WTC11 (cell line): ENCODE measurements around the gene UQCC2. TPM values are rescaled to one million over a fixed set of nuclear protein-coding genes. Genes with fewer than 3 reads are reported as not detected.

Experiments used
- ATAC-seq: fragments of 200-7000 bp; cut with Tn5 transposase; 2 replicates; pipeline ENCODE4 v1.10.0; 2021; ENCODE audit warnings: mild to moderate bottlenecking, moderate library complexity
- CTCF ChIA-PET: fragments of 300-600 bp; sonication (Branson Sonifier 250); formaldehyde crosslinking; loops from one replicate; lab custom pipeline; 2021; ENCODE audit warnings: antibody characterized with exemption; lab: Charles Lee
- POLR2A ChIA-PET: fragments of 350-600 bp; sonication (Branson Sonifier 250); formaldehyde crosslinking; loops from one replicate; lab custom pipeline; 2021; ENCODE audit warnings: antibody characterized with exemption; lab: Charles Lee
- DNase-seq: peaks from one replicate; pipeline ENCODE4 v3.0.0; 2021; ENCODE audit warnings: low spot score
- H3K27ac Mint-ChIP-seq: 2 replicates; pipeline ENCODE4 v1.8.0; 2021; ENCODE audit warnings: mixed read lengths
- H3K27me3 Mint-ChIP-seq: 2 replicates; pipeline ENCODE4 v1.8.0; 2021; ENCODE audit warnings: low read depth, mild to moderate bottlenecking, moderate library complexity, mixed read lengths
- H3K36me3 Mint-ChIP-seq: 2 replicates; pipeline ENCODE4 v1.8.0; 2021; ENCODE audit warnings: mixed read lengths
- H3K4me1 Mint-ChIP-seq: 2 replicates; pipeline ENCODE4 v1.8.0; 2022; ENCODE audit warnings: mixed read lengths
- H3K4me3 Mint-ChIP-seq: 2 replicates; pipeline ENCODE4 v1.8.0; 2021; ENCODE audit warnings: mild to moderate bottlenecking, moderate library complexity, mixed read lengths
- H3K9me3 Mint-ChIP-seq: 2 replicates; pipeline ENCODE4 v1.8.0; 2021; ENCODE audit warnings: mixed read lengths
- ATF2 ChIP-seq: sonication (generic); formaldehyde crosslinking; IDR thresholded peaks from 2 replicates; pipeline ENCODE4 v1.8.1; 2022; ENCODE audit warnings: low read depth, missing genetic modification reagents, borderline replicate concordance
- ATF3 ChIP-seq: sonication (generic); formaldehyde crosslinking; conservative IDR thresholded peaks from 2 replicates; pipeline ENCODE4 v1.8.1; 2022; ENCODE audit warnings: mild to moderate bottlenecking, missing genetic modification reagents
- ATF6 ChIP-seq: sonication (generic); formaldehyde crosslinking; IDR thresholded peaks from 2 replicates; pipeline ENCODE4 v1.8.1; 2023; ENCODE audit warnings: mild to moderate bottlenecking, missing genetic modification reagents
- E2F1 ChIP-seq: sonication (generic); formaldehyde crosslinking; IDR thresholded peaks from 2 replicates; pipeline ENCODE4 v1.8.0; 2022; ENCODE audit warnings: mild to moderate bottlenecking, missing genetic modification reagents
- FOXK1 ChIP-seq: sonication (generic); formaldehyde crosslinking; IDR thresholded peaks from 2 replicates; pipeline ENCODE4 v1.8.0; 2022; ENCODE audit warnings: mild to moderate bottlenecking, moderate library complexity, missing genetic modification reagents
- GABPB1 ChIP-seq: sonication (generic); formaldehyde crosslinking; IDR thresholded peaks from 2 replicates; pipeline ENCODE4 v1.8.1; 2023; ENCODE audit warnings: mild to moderate bottlenecking, missing genetic modification reagents
- GTF2I ChIP-seq: fragments of 250-450 bp; sonication (Bioruptor Pico); conservative IDR thresholded peaks from 2 replicates; pipeline ENCODE4 v1.4.0; 2021; ENCODE audit warnings: mild to moderate bottlenecking
- MLX ChIP-seq: sonication (generic); formaldehyde crosslinking; IDR thresholded peaks from 2 replicates; pipeline ENCODE4 v1.8.1; 2023; ENCODE audit warnings: mild to moderate bottlenecking, missing genetic modification reagents, moderate library complexity
- OVOL2 ChIP-seq: fragments of 250-450 bp; sonication (Bioruptor Pico); IDR thresholded peaks from 2 replicates; pipeline ENCODE4 v1.9.0; 2021; ENCODE audit warnings: mild to moderate bottlenecking, borderline replicate concordance
- RORB ChIP-seq: fragments of 250-450 bp; sonication (Bioruptor Pico); IDR thresholded peaks from 2 replicates; pipeline ENCODE4 v1.9.0; 2021; ENCODE audit warnings: mild to moderate bottlenecking
- SMAD3 ChIP-seq: sonication (generic); formaldehyde crosslinking; IDR thresholded peaks from 2 replicates; pipeline ENCODE4 v1.8.0; 2022; ENCODE audit warnings: missing genetic modification reagents, mild to moderate bottlenecking, borderline replicate concordance
- SMAD4 ChIP-seq: sonication (generic); formaldehyde crosslinking; IDR thresholded peaks from 2 replicates; pipeline ENCODE4 v1.8.0; 2022; ENCODE audit warnings: mild to moderate bottlenecking, missing genetic modification reagents
- SOX15 ChIP-seq: fragments of 250-450 bp; sonication (Bioruptor Pico); IDR thresholded peaks from 2 replicates; pipeline ENCODE4 v1.9.0; 2021; ENCODE audit warnings: mild to moderate bottlenecking
- ZNF232 ChIP-seq: sonication (generic); formaldehyde crosslinking; IDR thresholded peaks from 2 replicates; pipeline ENCODE4 v1.8.0; 2022; ENCODE audit warnings: mild to moderate bottlenecking, missing genetic modification reagents
- ZNF425 ChIP-seq: fragments of 250-450 bp; sonication (Bioruptor Pico); conservative IDR thresholded peaks from 2 replicates; pipeline ENCODE4 v1.9.0; 2021; ENCODE audit warnings: mild to moderate bottlenecking
- ZNF671 ChIP-seq: fragments of 250-450 bp; sonication (Bioruptor Pico); IDR thresholded peaks from 2 replicates; pipeline ENCODE4 v1.8.0; 2021; ENCODE audit warnings: mild to moderate bottlenecking
- total RNA-seq: library from RNA; stranded (reverse); gene quantifications from 3 replicates; pipeline ENCODE4 v1.2.3, GENCODE V29; 2021
- TF ChIP-seq, protein P1 (sequence below): fragments of 250-450 bp; sonication (Bioruptor Pico); IDR thresholded peaks from 2 replicates; pipeline ENCODE4 v1.9.0; 2021; ENCODE audit warnings: mild to moderate bottlenecking, borderline replicate concordance
- TF ChIP-seq, protein P2 (sequence below): fragments of 250-450 bp; sonication (Bioruptor Pico); IDR thresholded peaks from 2 replicates; pipeline ENCODE4 v2.1.2; 2022; ENCODE audit warnings: mild to moderate bottlenecking, moderate library complexity
- TF ChIP-seq, protein P3 (sequence below): sonication (generic); formaldehyde crosslinking; IDR thresholded peaks from 2 replicates; pipeline ENCODE4 v1.8.0; 2023; ENCODE audit warnings: mild to moderate bottlenecking, missing genetic modification reagents
- TF ChIP-seq, protein P4 (sequence below): sonication (generic); formaldehyde crosslinking; IDR thresholded peaks from 2 replicates; pipeline ENCODE4 v1.8.1; 2022; ENCODE audit warnings: mild to moderate bottlenecking, moderate library complexity, missing genetic modification reagents

Gene UQCC2
- total RNA-seq, 1 experiment from 2014 or later: 65.8 TPM

DNA sequence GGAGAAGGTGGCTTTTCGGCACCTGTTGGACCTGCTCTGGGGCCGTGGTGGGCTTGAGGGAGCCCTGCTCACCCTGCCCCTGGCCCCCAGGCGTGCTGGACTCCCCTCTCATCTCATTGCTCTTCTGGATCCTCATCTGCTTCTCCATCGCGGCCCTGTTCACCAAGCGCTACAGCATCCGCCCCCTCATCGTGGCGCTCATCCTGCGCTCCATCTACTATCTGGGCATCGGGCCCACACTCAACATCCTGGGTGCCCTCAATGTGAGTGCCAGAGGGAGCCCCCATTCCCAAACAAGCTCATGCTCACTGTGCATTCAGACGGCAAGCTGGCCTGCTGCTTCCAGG, 22.4 kb downstream of the UQCC2 start:
- POLR2A ChIA-PET: no interaction called here
- Mint-ChIP-seq H3K4me1 (no peaks in the 10 kb centered on the region), H3K4me3 (no peak overlapping the region), H3K9me3 (no peaks in the 10 kb centered on the region), H3K27ac (no peak overlapping the region), H3K36me3 (peaks cover 57% of the 10 kb centered on the region), H3K27me3 (no peaks in the 10 kb centered on the region)
- ATAC-seq (no peak), DNase-seq (no peak)
- CTCF ChIA-PET: no interaction called here
- TF ChIP-seq SMAD3 (CRISPR knock-in tag) (no peak), E2F1 (CRISPR knock-in tag) (no peak), ZNF232 (CRISPR knock-in tag) (no peak), GABPB1 (no peak), SOX15 (CRISPR knock-in tag) (no peak), SMAD4 (CRISPR knock-in tag) (no peak), ZNF425 (no peak), ATF6 (no peak), ATF2 (CRISPR knock-in tag) (no peak), ATF3 (CRISPR knock-in tag) (no peak), GTF2I (CRISPR knock-in tag) (no peak), FOXK1 (CRISPR knock-in tag) (no peak), ZNF671 (CRISPR knock-in tag) (no peak), OVOL2 (CRISPR knock-in tag) (no peak), MLX (CRISPR knock-in tag) (no peak), RORB (CRISPR knock-in tag) (no peak)
- TF ChIP-seq, protein P1, sequence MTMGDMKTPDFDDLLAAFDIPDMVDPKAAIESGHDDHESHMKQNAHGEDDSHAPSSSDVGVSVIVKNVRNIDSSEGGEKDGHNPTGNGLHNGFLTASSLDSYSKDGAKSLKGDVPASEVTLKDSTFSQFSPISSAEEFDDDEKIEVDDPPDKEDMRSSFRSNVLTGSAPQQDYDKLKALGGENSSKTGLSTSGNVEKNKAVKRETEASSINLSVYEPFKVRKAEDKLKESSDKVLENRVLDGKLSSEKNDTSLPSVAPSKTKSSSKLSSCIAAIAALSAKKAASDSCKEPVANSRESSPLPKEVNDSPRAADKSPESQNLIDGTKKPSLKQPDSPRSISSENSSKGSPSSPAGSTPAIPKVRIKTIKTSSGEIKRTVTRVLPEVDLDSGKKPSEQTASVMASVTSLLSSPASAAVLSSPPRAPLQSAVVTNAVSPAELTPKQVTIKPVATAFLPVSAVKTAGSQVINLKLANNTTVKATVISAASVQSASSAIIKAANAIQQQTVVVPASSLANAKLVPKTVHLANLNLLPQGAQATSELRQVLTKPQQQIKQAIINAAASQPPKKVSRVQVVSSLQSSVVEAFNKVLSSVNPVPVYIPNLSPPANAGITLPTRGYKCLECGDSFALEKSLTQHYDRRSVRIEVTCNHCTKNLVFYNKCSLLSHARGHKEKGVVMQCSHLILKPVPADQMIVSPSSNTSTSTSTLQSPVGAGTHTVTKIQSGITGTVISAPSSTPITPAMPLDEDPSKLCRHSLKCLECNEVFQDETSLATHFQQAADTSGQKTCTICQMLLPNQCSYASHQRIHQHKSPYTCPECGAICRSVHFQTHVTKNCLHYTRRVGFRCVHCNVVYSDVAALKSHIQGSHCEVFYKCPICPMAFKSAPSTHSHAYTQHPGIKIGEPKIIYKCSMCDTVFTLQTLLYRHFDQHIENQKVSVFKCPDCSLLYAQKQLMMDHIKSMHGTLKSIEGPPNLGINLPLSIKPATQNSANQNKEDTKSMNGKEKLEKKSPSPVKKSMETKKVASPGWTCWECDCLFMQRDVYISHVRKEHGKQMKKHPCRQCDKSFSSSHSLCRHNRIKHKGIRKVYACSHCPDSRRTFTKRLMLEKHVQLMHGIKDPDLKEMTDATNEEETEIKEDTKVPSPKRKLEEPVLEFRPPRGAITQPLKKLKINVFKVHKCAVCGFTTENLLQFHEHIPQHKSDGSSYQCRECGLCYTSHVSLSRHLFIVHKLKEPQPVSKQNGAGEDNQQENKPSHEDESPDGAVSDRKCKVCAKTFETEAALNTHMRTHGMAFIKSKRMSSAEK (CRISPR knock-in tag): no peak
- TF ChIP-seq, protein P2, sequence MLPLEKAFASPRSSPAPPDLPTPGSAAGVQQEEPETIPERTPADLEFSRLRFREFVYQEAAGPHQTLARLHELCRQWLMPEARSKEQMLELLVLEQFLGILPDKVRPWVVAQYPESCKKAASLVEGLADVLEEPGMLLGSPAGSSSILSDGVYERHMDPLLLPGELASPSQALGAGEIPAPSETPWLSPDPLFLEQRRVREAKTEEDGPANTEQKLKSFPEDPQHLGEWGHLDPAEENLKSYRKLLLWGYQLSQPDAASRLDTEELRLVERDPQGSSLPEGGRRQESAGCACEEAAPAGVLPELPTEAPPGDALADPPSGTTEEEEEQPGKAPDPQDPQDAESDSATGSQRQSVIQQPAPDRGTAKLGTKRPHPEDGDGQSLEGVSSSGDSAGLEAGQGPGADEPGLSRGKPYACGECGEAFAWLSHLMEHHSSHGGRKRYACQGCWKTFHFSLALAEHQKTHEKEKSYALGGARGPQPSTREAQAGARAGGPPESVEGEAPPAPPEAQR (CRISPR knock-in tag): no peak
- TF ChIP-seq, protein P3, sequence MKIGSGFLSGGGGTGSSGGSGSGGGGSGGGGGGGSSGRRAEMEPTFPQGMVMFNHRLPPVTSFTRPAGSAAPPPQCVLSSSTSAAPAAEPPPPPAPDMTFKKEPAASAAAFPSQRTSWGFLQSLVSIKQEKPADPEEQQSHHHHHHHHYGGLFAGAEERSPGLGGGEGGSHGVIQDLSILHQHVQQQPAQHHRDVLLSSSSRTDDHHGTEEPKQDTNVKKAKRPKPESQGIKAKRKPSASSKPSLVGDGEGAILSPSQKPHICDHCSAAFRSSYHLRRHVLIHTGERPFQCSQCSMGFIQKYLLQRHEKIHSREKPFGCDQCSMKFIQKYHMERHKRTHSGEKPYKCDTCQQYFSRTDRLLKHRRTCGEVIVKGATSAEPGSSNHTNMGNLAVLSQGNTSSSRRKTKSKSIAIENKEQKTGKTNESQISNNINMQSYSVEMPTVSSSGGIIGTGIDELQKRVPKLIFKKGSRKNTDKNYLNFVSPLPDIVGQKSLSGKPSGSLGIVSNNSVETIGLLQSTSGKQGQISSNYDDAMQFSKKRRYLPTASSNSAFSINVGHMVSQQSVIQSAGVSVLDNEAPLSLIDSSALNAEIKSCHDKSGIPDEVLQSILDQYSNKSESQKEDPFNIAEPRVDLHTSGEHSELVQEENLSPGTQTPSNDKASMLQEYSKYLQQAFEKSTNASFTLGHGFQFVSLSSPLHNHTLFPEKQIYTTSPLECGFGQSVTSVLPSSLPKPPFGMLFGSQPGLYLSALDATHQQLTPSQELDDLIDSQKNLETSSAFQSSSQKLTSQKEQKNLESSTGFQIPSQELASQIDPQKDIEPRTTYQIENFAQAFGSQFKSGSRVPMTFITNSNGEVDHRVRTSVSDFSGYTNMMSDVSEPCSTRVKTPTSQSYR (CRISPR knock-in tag): no peak
- TF ChIP-seq, protein P4, sequence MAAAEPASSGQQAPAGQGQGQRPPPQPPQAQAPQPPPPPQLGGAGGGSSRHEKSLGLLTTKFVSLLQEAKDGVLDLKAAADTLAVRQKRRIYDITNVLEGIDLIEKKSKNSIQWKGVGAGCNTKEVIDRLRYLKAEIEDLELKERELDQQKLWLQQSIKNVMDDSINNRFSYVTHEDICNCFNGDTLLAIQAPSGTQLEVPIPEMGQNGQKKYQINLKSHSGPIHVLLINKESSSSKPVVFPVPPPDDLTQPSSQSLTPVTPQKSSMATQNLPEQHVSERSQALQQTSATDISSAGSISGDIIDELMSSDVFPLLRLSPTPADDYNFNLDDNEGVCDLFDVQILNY (CRISPR knock-in tag): no peak
